ENCODE results near the gene FAM107A.
"Not testable (repeated sequence)": the region's sequence is repeated elsewhere in the genome, so short reads cannot be mapped to it uniquely, and the experiment has no call there.

FAM107A gene

DNA sequence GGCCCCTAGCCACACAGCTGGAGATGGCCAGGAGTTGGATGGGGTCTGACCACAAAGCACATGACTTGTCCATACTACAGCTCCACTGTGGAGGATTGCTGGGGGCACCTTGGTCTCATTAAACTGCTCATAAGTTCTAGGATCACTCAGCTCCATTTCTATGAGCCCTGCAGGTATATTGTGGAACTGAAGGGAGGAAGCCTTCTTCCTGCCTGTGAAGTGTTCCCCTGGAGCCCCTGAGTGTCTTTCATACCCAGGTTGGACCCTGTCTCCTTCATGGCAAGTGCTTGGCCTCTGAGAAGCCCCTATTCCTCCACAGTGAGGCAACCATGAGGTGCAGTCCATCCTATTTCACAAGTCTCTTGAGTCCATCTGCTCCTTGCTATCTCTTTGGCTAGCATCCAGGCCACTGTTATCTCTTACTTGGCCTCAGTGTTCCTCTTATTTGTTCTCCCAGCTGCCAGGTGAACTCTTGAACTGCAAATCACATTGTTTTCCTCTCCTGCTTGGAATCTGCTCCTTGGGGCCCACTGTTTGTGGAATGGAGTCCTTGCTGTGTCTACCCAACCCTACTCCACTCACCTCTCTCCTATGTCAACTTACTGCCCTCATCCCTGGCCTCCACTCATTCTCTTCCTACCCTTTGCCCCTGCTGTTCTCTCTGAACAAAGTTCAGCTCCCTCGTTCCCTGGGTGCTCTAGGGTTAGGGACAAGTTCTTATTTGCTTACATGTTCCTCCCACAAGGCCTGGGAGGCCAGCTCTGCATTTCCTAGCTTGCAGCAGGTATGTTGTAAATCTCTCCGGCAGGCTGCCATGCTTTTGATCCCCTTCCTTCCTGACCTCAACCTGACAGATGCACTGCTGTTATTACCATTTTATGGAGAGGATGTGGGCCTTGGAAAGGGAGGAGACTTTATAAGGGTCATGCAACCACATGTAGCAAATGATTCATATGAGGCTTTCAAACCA, 41.4 kb downstream of the FAM107A start:
- DNase-seq, result no peak

DNA sequence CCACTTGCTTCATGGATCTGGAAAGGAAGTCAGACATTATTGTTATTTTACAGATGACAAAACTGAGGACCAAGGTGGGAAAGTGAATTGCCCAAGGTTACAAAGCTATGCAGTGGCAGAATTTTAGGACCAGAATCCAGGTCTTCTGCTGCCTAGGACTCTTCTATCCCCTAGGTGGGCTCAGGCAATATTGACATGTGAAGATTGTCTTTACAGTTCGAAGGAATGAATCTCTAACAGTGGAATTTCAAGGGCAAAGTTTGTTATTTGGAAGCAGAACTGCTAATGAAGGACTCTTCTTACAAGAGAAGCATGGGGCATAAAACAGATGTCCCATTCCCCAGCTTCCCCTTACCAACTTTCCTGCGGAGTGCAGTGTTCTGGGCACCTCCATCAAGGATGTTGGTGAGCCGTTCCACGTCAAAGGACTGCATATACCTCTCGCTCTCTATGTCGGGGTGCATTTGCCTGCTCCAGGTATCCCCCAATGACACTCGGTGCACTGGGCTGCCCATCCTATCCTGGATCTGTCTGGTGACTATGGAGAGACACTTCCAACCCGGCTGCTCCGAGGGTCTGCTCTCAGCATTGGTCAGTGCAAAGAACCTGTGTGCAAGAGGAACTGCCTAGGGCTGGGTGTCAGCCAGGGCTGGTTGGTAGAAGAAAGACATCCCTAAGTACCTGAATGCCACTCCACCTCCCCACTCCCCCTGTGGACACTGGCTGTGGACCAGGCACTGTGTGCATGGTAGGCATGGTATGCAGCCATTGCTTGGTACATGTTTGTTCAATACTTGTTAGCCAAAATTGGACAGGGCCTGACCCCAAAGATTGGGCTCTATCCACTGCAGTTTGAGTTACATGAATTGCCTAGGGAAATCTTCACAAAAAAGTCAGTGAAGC, 42.3 kb downstream of the FAM107A start:
- DNase-seq, result no peak

DNA sequence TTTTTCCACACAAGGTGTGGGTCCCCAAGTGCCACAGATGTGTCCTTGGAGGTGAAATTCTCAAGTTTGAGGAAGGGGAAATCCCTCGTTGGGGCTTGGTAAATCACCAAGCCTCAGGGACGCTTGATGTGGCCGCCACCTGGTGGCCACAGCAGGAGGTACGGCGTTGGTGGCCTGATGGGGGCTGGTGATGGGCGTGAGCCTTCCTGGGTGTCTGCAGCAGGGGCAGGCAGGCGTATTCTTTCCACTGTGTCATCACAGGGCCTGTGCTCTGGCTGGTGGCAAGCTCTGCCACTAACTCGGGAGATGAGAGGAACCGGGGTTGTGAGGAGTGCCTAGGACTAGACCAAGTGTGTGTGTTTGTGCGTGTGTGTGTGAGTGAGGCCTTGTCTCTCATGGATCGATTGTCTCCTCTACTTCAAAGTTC, 44.4 kb downstream of the FAM107A start:
- no peak for DNase-seq

DNA sequence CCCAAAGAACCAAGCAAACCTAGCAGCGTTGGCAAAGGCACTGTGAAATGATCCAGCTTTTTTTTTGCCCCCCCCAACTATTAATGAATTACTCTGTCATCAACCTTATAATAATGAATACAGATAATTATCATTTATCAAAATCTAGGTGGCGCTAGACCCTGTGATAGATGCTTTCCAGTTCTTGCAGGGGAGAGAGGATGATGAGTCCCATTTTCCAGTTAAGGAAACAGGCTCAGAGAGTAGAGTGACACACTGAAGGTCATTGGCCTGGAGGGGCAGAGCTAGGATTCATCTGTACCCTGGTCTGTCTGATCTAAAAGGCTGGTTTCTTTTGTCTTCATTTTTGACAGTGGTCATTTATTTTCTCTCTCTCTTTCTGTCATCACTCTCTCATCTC, 45.2 kb downstream of the FAM107A start:
- no peak for DNase-seq

DNA sequence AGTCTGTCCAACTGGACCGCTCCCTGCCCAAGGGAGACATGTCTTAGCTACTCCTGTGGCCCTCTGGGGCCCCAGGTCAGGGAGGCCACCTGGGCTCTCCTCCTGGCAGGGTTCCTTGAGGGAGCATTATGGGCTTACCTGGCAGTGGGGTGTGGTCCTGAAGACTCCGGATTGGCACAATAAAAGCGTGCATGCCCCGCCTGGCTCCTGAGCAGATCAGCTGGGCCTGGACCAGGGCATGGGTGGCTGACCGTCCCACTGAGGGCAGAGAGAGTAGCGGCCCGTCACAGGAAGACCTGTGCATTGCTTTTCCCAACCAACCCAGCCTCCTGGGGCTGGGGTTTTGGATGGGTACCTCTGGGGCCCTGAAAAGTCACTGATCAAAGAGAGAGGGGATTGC, 45.6 kb downstream of the FAM107A start:
- DNase-seq, result no peak

DNA sequence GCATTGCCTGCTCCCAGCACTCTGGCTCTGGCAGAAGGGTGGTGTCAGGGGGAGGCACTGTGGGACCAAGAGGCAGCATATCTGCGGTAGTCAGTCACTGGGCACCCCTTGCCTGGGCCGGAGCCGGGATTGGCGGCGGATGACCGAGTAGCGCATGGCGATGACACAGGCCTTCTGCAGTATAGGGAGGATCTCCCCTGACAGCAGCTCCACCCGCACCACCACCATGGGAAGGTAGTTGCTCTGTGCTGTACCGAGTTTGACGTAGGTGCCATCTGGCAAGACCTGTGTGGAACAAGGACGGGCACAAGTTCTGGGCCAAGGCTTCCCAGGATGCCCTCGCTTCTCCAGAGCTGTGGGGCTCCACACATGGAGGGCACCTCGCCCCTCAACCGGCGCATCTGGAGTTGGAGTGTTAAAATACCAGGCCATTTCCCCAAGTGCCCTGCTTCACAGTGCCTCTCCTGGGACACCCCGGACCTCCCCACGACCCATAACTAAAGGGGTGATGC, 46.8 kb downstream of the FAM107A start:
- DNase-seq, result no peak

DNA sequence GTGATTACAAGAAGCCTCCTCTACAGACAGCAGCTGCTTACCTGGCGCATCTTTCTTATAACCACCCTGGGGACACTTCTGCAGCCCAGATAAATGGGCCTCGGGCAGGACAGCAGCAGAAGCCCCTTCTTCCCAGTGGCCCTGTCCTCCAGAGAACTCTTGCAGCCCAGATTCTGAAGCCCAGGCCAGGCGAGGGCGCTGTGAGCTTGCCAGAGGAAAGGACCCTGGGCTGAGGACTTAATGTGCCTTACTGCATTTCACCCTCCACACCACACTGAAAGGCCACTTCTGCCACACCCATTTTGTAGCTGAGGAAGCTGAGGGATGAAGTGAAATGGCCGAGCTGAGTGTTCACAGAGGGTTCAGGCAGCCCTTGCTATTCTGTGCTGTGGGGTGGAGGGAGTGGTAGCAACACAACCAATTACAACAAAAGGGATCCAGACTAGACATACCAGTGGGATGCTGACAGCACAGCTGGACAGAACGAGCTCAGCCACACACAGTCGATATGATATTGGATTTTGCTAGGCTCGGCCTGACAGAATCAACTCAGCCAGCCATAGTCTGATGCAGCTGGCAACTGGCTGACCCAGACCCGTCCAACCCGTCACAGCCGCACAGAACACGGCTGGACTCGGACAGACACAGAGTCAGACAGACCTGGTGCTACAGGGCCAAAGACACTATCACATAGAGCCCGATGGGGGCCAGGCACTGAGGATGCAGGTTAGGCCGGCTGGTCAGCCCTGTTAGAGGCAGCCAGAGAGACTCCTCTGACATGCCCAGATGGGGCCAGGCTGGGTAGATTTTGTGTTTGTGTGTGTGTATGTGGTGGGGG, 47.5 kb downstream of the FAM107A start:
- DNase-seq, result no peak

DNA sequence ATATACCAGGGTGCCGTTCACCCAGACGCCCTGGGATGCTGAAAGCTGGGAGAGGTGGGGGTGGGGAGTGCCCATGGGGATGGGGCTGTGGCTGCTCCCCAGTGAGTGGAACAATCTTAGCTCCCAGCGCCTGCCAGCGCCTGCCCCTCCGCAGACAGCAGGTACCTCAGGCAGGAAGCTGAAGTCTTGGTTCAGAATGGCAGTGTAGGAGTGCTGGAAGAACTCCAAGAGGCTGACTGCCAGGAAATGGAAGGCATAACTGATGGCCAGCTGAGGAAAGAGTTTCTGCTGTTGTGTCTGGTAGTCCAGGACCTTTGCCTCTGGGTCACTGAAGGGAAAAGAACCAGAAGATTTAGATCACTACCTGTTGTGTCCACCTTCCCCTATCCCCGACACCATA, 48.6 kb downstream of the FAM107A start:
- DNase-seq, result no peak

DNA sequence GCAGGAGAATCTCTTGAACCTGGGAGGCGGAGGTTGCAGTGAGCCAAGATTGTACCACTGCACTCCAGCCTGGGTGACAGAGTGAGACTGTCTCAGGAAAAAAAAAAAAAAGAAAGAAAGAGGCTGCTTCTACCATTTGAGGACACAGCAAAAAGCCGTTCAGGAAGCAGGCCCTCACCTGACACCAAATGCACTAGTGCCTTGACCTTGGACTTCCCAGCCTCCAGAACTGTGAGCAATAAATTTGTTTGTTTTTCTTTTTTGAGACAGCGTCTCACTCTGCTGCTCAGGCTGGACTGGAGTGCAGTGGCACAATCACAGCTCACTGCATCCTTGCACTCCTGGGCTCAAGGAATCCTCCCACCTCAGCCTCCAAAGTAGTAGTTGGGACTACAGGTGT, 49.8 kb downstream of the FAM107A start:
- not testable (repeated sequence) for DNase-seq

DNA sequence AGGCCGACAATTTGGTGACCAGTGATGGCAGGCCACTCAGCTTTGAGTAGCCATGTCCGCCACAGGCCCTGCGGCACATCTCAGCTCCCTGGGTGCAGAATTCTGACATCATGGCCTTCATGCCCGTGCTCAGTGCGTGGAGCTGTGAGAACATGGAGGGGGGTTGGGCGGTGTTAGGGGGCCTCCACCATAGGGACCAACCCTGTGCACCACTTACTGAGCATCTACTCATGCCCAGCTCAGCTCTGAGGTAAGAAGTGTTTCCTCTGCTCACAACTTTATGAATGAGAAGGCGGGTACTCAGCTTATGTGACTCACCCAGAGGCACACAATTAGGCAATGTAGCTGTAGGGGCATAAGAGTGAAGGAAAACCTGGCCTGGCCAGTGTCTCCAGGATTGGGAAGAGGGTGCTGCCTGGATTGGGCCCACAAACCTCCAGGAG, 50.7 kb downstream of the FAM107A start:
- no peak for DNase-seq

DNA sequence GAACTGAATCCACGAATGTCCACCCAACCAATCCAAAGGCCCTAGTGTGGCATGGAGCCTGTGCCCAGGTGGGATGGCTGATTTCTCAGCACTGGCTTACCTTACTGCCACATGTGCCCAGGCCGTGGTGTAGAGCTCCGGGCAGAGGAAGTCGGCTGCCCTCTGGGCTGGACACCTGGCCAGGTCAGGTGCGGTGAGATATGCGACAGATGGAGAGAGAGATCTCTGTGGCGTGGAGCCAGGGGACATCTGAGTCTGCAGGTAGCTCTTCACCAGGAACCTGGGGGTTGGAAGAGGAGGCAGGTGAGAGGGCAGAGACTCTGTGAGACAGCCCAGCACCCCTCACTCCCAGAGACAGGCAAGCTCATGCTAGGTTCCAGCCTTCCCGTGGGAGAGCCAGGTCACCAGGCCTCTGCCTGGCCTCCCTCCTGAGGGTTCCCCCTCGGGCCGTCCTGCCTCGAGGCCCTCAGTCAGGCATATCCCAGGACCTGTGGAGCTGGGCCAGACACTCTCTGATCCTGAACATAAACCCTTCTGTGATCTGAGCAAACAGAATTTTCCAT, 52.8 kb downstream of the FAM107A start:
- DNase-seq, result no peak

DNA sequence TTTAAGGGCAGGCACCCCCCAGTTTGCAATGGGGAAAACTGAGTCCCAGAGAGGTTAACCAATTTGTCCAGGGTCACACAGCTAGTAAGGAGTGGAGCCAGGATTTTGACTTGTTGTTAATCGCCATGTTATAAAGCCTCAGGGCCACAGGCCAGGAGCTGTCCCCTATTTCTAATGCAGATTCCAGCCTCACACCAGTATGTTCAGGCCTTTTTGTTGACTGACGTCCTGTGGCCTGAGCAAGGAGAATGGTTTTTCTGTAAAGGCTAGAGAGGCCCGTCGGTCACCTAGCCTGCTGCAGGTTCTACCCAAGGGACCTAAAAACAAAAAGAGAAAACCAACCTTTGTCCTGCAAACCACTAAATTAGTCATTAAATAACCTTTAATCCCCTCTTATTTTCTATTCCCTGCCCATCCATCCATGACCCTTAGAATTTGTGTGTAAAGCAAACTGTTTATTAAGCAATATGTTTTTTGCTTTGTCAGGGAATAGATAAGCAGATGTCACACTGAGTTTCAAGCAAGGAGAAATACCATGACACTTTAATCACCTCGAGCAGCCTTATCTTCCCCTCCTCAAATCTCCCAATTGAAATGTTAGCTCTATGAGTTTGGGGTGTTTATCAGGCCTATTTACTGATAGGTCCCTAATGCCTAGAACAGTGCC, 54.3 kb downstream of the FAM107A start:
- no peak for DNase-seq

DNA sequence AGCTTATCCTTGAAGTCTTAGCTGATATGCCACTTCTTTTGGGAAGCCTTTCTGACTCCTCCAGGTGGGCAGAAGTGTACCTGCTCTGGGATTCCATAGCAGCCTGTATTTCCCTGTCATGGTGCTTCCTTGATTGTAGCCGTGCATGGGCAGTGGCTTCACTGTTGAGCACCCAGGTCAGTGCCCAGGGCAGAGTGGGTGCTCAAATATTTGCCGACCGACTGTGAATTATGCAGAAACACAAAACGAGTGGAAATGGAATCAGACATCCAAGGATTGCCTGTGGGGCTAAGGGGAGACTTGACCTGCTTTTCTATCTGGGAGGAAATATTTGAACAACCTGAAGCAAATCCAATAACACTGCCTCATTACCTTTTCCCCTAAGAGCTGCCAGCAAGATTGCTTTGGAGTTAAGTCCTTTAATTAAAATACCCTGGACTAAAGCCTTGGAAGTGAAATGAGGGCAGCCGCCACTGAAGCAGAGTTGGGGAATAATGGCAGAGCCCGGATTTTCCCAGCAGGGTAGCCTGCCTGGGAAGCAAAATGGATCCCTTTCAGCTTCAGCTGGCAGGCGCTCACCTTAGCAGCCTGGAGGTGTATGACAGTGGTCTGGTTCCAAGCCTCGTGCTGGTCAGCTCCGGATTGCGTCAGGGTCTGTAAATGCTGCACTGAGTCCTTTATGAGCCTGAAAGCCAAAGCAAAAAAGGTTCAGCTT, 55.1 kb downstream of the FAM107A start:
- no peak for DNase-seq

DNA sequence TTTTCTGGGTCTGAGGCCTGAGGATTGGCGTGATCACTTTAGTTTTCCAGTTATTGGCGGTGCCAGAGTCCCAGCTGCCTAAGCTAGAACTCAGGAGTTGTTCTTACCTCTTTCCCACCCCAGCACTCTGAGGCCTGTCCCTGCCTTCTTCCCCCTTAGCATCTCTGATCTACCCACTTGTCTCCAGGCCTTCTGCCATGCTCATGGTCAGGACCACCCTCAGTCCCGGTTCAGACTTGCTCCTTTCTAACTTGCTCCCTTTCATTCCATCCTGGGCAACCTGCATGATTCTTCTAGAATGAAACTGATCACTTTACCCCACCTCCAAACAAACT, 55.9 kb downstream of the FAM107A start:
- no peak for DNase-seq

DNA sequence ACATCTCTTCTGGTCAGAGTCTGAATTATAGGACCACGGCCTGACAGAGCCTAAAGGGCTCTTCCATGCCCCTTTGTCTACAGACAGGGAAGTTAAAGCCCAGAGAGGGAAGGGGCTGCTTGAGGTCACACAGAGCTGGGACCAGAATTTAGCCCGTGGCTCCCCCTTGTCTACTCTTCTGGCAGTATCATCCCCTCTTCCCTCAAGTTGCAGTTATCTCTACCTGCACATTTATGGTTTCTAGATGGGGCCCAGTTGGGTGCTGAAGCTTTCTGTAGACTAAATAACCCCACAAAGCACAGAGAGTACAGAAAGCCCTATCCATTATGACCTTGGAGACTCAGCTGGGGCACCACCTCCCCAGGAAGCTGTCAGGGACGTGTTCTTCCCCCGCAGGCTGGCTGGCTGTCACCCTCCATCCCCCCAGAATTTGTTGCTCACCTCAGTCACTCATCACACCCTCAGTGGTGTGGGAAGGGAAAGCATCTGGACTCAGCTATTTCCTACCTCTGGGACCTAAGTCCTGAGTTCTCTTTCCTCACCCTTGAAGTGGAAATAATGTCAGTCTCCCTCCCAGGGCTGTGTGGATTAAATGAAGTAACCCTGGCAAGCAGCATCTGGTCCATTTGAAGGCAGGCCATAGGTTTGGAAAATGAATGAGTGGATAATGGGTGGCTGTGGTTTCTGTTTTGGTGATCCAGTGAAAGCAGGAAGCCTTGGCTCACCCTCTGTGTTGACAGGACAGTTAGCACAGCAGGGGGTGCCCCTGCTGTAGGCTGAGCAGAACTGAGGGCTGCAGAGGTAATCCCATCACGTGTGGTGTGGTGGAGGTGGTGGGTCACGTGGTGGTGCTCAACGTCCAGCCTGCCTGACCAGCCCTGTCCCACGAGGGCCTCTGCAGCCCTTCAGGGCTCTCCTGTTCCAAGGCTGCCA, 56.5 kb downstream of the FAM107A start:
- no peak for DNase-seq

DNA sequence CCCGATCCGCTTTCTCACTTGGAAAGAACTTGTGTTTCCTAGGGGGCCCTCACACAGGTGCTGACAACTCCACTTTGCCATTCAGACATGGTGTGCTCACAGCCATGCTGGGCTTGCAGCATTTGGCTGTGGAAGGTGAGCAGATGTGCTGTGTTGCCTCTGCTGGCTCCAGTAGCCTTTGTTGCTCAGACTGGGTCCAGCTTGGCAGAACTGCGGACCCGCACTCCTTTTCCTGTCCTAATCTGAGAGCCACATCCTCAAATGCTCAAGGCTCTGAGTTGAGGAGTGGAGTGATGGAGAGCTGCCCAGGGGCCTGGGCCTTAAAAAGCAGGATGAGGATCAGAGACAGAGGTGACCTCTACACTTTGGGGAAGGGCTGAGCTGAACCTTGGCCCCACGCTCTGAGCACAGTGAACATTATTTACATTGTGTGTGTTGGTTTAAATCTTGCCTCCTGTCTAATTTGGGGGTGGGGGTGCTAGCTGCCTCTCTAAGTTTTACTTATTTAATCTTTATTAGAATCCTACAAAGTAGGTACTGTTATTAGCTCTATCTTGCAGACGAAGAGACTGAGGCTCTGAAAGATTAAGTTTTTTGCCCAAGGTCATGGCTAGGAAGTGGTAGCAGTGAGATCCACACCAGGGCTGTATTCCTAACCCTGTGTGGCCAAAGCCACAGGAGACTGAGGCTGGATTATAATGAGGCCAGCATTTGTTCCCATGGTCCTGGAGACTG, 57.4 kb downstream of the FAM107A start:
- no peak for DNase-seq

DNA sequence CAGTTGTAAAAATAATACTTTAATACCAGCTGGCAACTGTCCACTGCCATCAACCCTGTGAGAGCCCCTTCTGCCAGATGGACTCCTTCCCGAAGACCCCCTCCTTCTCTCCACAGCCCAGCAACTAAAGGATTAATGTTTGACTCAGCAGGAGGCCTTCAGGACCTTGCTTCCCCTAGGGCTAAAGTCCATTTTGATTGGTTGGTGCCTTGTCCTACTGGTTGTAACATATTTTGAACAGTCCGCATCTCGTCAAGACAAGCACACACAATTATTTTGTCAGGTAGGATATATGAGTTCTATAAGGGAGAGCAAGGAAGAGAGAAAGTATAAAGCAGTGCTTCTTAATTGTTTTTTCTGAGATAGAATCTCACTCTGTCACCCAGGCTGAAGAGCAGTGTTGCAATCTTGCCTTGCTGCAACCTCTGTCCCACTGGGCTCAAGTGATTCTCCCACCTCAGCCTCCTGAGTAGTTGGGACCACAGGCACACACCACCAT, 58.9 kb downstream of the FAM107A start:
- DNase-seq, result no peak

DNA sequence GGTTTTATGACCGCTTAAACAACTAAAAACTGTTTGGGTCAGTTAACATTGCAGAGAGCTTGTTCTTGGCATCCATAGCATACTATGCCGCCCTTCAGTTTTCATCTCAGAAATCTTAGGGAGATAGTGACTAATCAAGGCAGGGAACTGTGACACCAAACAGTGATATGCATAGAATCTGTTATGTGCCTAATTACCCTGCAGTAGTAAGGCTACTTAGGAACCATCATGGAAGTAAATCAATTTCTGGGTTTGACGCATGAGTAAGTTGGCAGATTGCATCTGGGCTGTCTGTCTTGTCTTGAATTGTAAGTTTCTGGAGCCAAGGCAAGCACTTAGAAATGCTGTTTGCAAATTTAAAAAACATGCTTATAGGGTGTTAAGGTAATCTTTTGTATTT, 62.8 kb downstream of the FAM107A start:
- DNase-seq, result no peak

Data from NCI-H187 treated with DMSO at 0.1 percent for 48 hours (cell line).